OCI-LY1 (cell line): ENCODE results near the gene BCL2A1.
"Not testable (repeated sequence)": the region's sequence is repeated elsewhere in the genome, so short reads cannot be mapped to it uniquely, and the experiment has no call there.

Experiments used
- H2AFZ ChIP-seq: fragments of 200-600 bp; sonication (generic), shearing (Covaris generic); 2 replicates; pipeline ENCODE4 v1.6.0; 2014; ENCODE audit warnings: antibody characterized with exemption, mild to moderate bottlenecking, low read length
- H3F3A ChIP-seq: fragments of 200-600 bp; sonication (generic), shearing (Covaris generic); 2 replicates; pipeline ENCODE4 v1.6.0; 2014; ENCODE audit warnings: mild to moderate bottlenecking, antibody characterized with exemption, low read length, moderate library complexity; ENCODE audit not compliant: insufficient read depth
- H3K27ac ChIP-seq: fragments of 200-600 bp; sonication (generic); 2 replicates; pipeline ENCODE4 v1.5.1; 2014; ENCODE audit warnings: low read length, mixed run types, mild to moderate bottlenecking, low read depth; ENCODE audit not compliant: poor library complexity, severe bottlenecking
- H3K27me3 ChIP-seq: fragments of 200-600 bp; sonication (generic); 2 replicates; pipeline ENCODE4 v1.6.0; 2014; ENCODE audit warnings: antibody characterized with exemption, mild to moderate bottlenecking, low read length, moderate library complexity; ENCODE audit not compliant: insufficient read depth
- H3K36me3 ChIP-seq: fragments of 200-600 bp; sonication (generic); 2 replicates; pipeline ENCODE4 v1.6.1; 2014; ENCODE audit warnings: mild to moderate bottlenecking, antibody characterized with exemption, low read length, moderate library complexity, mixed read lengths; ENCODE audit not compliant: insufficient read depth
- H3K4me1 ChIP-seq: fragments of 200-600 bp; sonication (generic); 2 replicates; pipeline ENCODE4 v1.5.1; 2014; ENCODE audit warnings: mild to moderate bottlenecking, low read length, moderate library complexity; ENCODE audit not compliant: insufficient read depth, severe bottlenecking
- H3K4me2 ChIP-seq: fragments of 200-600 bp; sonication (generic), shearing (Covaris generic); 2 replicates; pipeline ENCODE4 v1.6.1; 2014; ENCODE audit warnings: low read length
- H3K4me3 ChIP-seq: fragments of 200-600 bp; sonication (generic); 2 replicates; pipeline ENCODE4 v1.5.1; 2014; ENCODE audit warnings: low read length, low read depth, mild to moderate bottlenecking, mixed read lengths; ENCODE audit not compliant: poor library complexity, severe bottlenecking
- H3K79me2 ChIP-seq: fragments of 200-600 bp; shearing (Covaris generic); 2 replicates; pipeline ENCODE4 v1.6.1; 2016; ENCODE audit warnings: mixed run types, low read length, mixed read lengths; ENCODE audit not compliant: insufficient read depth
- H3K9ac ChIP-seq: fragments of 200-600 bp; sonication (generic), shearing (Covaris generic); 2 replicates; pipeline ENCODE4 v1.6.1; 2014; ENCODE audit warnings: mild to moderate bottlenecking, low read length, mixed read lengths
- H3K9me2 ChIP-seq: fragments of 200-600 bp; sonication (generic), shearing (Covaris generic); 2 replicates; pipeline ENCODE4 v1.6.1; 2014; ENCODE audit warnings: low read depth, mild to moderate bottlenecking, low read length, mixed read lengths
- H3K9me3 ChIP-seq: fragments of 200-600 bp; shearing (Covaris generic); 2 replicates; pipeline ENCODE4 v1.6.1; 2014; ENCODE audit warnings: low read length, mixed read lengths
- H4K20me1 ChIP-seq: fragments of 200-600 bp; sonication (generic), shearing (Covaris generic); 2 replicates; pipeline ENCODE4 v1.6.0; 2016; ENCODE audit warnings: mild to moderate bottlenecking, low read length; ENCODE audit not compliant: insufficient read depth
- CTCF ChIP-seq: fragments of 200-600 bp; sonication (generic), shearing (Covaris generic); IDR thresholded peaks from 2 replicates; pipeline ENCODE4 v1.5.1; 2017; ENCODE audit warnings: mild to moderate bottlenecking, antibody characterized with exemption, low read length, moderate library complexity, mixed read lengths
- EZH2 ChIP-seq: fragments of 200-600 bp; sonication (generic), shearing (Covaris generic); IDR thresholded peaks from 2 replicates; pipeline ENCODE4 v1.8.0; 2017; ENCODE audit warnings: borderline replicate concordance, mixed run types, mild to moderate bottlenecking, antibody characterized with exemption, low read length, moderate library complexity, mixed read lengths

BCL2A1 gene

GRCh38 chr15:80012060-80012726 is 41.2 kb upstream of the BCL2A1 start:
- H3K36me3 ChIP-seq, result no peaks in the 10 kb centered on the region
- peak overlapping the region; percentile 11; the same call in 1 of the 2 replicates for H3K9ac ChIP-seq
- peaks cover 10% of the 10 kb centered on the region; the same call in 1 of the 2 replicates for H3F3A ChIP-seq
- no peaks in the 10 kb centered on the region for H4K20me1 ChIP-seq
- peak overlapping the region; percentile 39 for H3K4me2 ChIP-seq
- peak overlapping the region; percentile 90 for H3K27ac ChIP-seq
- no peaks in the 10 kb centered on the region for H3K27me3 ChIP-seq
- H3K4me1 ChIP-seq, result peaks cover 54% of the 10 kb centered on the region
- peak overlapping the region; percentile 11; the same call in 1 of the 2 replicates for H2AFZ ChIP-seq
- no peak overlapping the region for H3K4me3 ChIP-seq
- H3K9me2 ChIP-seq, result no peaks in the 10 kb centered on the region
- TF ChIP-seq EZH2 (no peak), CTCF (no peak)
- peaks cover 8% of the 10 kb centered on the region for H3K9me3 ChIP-seq
- no peaks in the 10 kb centered on the region for H3K79me2 ChIP-seq

GRCh38 chr15:80011596-80011995 is 40.6 kb upstream of the BCL2A1 start:
- Histone ChIP-seq H3K9ac (no peak overlapping the region; the same call in 1 of the 2 replicates), H3K79me2 (no peaks in the 10 kb centered on the region), H3K4me2 (peak overlapping the region; percentile 39), H3K9me3 (peaks cover 8% of the 10 kb centered on the region), H3K4me1 (peaks cover 54% of the 10 kb centered on the region), H4K20me1 (no peaks in the 10 kb centered on the region), H3K4me3 (peak overlapping the region; percentile 4), H3K36me3 (no peaks in the 10 kb centered on the region), H3K27me3 (no peaks in the 10 kb centered on the region), H3K27ac (peak overlapping the region; percentile 90), H3K9me2 (no peaks in the 10 kb centered on the region), H2AFZ (no peak overlapping the region), H3F3A (peaks cover 10% of the 10 kb centered on the region; the same call in 1 of the 2 replicates)
- TF ChIP-seq CTCF, result no peak
- TF ChIP-seq EZH2, result no peak

- H3K9me2 ChIP-seq, H3K27me3 ChIP-seq, H4K20me1 ChIP-seq, H3F3A ChIP-seq, H3K79me2 ChIP-seq, H3K36me3 ChIP-seq, H2AFZ ChIP-seq, H3K9me3 ChIP-seq: not testable (repeated sequence)
- peaks cover 55% of the 10 kb centered on the region for H3K4me1 ChIP-seq
- peak overlapping the region; percentile 4 for H3K4me3 ChIP-seq
- peak overlapping the region; percentile 90 for H3K27ac ChIP-seq
- H3K4me2 ChIP-seq, result peak overlapping the region; percentile 48
- peak overlapping the region; percentile 1; the same call in 1 of the 2 replicates for H3K9ac ChIP-seq
Measured at GRCh38 chr15:80011041-80011523, 40.1 kb upstream of the BCL2A1 start.
